Fibroblast of skin of left biceps (primary cell): ENCODE measurements around the gene PSMD5.
"Not testable (repeated sequence)": the region's sequence is repeated elsewhere in the genome, so short reads cannot be mapped to it uniquely, and the experiment has no call there.

Experiments used
- DNase-seq, 2 experiments: peaks; one replicate each; pipeline ENCODE4 v3.0.0-alpha.2; 2013; ENCODE audit warnings: low read depth in 2 of 2

Gene PSMD5

DNA sequence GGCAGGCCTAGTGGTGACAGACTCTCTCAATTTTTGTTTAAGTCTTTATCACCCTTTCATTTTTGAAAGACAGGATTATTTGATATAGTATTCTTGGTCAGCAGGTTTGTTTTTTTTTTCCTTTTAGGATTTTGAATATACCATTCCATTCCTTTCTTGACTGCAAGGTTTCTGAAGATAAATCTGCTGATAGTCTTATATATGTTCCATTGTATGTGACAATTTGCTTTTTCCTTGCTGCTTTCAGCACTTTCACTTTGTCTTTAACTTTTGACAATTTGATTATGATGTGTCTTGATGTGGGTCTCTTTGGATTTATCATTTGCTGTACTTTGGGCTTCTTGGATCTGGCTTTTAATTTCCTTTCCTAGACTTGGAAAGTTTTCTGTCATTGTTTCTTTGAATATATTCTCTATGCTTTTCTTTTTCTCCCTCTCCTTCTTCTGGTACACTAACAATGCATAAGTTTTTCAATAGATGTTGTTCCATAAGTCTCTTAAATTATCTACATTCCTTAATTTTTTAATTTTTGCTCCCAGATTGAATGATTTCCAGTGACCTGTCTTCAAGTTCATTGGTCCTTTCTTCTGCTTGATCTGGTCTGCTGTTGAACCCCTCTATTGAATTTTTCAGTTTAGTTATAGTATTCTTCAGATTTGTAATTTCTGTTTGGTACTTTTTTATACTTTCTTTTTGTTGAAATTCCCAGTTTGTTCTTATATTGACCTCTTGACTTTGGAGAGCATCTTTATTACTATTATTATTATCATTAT lies 34.9 kb downstream of the PSMD5 start:
- DNase-seq: no peak

DNA sequence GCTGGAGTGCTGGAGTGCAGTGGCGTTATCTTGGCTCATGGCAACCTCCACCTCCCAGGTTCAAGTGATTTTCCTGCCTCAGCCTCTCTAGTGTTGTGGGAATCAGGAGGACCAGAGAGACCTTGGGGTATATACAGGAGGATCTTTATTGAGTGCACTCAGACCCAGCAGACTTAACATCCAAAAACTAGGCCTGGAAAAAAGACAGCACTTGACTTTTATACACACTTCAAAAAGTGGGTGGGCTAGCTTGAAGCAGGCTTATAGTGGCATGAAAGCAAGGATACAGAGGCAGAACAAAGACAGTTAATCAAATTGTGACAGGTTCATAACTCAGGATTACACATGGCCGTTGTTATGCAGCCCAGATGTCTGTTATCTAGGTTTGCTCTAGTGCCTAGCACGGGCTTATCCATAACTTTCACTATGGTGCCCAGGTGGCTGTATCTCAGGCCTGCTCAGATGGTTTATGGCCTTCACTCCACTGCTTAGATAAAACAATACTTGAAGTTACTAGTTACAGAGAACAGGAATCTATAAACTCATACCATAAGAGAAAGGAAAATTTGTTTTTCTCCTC lies 37.8 kb downstream of the PSMD5 start:
- not testable (repeated sequence) for DNase-seq

DNA sequence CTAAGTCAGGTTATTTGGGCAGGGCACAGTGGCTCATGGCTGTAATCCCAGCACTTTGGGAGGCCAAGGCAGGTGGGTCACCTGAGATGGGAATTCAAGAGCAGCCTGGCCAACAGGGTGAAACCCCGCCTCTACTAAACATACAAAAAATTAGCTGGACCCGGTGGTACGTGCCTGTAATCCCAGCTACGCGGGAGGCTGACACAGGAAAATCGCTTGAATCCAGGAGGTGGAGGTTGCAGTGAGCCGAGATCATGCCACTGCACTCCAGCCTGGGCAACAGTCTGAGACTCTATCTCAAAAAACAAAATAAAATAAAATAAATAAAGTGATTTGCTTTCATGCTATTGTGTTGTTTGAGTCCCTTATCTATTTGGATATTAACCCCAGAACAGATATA lies 41.3 kb downstream of the PSMD5 start:
- DNase-seq: no peak

DNA sequence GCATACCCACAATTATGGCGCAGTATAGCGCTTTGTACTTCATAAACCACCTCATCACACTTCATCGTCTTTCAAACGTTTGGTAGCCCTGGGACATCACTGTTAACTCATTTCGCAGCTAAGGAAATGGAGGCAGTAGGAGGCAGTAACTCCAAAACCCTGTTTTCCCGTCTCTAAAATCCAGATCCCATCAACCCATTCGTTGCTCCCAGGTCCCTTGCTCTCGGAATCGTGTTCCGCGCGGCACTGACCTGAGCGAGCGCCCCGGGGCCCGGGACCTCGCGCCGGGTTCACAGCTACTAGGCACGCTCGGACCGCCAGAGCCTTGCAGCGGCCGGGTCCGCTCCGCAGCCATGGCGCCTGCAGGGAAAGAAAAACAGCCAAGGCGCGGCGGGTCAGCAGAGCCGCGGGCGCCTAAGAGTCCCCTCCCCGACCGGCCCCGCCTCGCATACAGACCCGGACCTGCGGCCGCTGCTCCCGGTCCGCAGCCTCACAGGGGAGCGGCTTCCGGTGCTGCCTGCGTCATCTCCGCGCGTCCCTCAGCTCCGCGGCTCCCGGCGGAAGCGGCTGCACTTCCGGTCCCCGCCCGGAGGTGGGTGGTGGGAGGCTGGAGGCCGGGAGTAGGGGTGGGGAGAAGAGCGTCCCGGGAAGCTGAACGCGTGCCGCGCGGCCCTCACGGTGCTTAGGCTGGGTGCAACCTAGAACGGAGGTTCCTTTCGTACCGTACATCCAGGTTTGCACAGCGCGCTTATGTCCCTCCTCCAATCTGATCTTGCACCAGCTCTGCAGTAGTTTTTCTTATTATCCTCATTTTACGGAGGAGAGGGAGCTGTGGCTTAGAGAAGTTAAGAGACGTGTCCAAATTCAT lies 49.6 kb downstream of the PSMD5 start, which contains the start of gene FBXW2:
Gene FBXW2, minus strand, starts transcription at position 519 of the 868 bp plus-strand sequence. CDS start 5,158 bp downstream, outside the sequence.
- peak; percentile 57 to 62 for DNase-seq

DNA sequence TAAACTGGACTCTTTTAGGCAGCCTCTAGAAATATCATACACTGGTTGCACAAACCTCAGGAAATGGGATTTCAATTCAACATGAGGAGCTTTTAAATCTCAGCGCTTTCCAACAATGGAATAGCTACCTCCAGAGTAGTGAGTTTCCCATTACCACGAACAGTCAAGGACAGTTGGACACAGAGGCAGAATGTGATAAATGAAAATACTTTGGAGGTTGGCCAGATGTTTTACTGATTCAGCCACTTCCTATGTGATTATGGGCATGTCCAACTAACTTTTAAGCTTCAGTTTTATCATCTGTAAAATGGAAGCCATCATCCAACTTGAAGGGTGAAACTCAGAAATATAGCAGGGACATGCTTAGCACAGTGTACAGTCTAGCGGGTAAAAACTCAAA lies 51.6 kb downstream of the PSMD5 start:
- DNase-seq: no peak

DNA sequence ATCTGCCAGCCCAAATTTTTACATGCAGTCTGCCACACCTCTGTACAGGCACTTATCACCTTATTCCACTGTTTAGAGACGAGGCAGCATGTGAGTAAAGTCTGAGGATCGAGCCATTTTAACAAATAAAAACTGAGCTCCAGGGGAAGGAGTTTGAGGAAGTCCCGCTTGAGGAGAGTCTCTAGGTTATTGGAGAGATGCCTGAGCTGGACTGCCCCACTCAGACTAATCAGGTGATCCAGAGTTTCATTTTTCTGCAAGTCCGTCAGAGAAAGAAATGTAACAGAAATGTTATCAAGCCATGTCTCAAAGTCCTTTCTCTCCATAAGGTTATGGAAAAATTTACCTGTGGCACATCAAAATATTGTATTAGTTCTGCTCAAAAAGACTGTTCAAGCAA lies 54.8 kb downstream of the PSMD5 start:
- no peak for DNase-seq

DNA sequence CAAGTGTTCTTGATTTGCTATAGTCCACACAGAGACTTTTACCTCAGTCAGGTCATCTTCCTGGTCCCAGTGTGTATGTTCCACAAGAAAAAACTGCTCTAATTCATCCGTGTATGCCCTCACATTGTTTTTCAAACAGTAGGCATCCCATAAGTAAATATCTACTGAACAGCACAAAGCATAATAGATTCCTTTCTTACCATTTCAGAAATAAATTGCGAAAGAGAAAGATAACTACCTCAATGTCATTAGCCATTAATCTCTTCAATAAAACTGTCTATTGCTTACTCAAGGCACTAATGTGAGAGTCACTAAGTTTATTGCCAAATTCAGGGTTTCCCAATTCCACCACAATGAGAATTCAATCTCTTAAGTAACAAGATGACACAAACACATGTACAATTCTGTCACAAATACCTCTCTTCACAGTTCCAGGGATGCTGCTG lies 59.1 kb downstream of the PSMD5 start:
- peak; percentile 10 to 19 for DNase-seq

DNA sequence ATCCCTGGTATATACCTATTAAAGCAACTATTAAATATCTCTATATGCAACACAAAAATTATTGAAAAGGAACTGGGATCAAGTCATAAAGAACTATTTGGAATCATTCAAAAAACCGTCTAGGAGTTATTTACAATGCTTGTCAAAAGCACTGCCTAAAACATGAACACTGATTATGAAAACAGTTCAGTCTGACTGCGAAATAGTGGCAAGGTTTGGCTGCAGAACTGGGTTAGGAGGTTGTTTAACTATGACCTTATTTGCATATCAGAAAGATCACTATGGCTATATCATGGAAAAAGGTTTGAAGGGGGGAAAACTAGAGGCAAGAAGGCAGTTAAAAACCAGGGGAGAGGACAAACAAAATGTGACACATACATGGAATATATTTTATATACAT lies 61.5 kb downstream of the PSMD5 start:
- no peak for DNase-seq

DNA sequence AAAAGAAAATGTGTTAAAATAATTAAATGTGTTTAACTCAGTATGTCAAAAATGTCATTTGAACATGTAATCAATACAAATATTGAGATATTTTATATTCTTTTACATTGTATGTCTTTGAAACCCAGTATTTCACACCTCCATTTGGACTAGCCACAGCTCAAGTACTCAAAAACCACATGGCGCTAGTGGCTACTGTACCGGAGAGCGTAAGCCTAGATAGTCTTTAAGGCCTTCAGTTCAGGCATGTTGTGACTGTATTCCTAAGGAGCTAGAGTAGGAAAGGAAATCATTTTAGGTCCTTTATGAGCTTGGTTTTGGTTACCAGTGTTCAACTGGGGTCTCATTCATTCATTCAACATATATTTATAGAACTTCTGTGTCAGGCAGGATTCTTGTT lies 62.4 kb downstream of the PSMD5 start:
- DNase-seq: no peak

DNA sequence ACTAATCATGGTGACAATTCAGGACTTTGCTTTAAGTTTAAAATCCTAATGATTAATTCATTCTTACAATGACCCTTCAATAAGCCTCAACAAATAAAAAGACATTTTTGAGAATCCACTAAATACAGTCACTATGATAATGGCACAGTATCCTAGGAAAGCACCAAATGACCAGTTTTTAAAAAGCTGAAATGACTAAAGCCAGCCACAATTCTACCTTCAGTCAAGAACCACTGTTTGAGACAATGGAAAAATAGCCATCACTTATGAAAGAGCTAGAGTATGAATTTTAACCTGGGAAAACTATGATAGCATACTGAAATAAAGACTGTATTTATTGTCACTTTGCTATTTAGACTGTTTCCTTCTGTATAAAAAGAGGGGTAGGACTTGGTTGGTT lies 63.5 kb downstream of the PSMD5 start:
- DNase-seq: no peak

DNA sequence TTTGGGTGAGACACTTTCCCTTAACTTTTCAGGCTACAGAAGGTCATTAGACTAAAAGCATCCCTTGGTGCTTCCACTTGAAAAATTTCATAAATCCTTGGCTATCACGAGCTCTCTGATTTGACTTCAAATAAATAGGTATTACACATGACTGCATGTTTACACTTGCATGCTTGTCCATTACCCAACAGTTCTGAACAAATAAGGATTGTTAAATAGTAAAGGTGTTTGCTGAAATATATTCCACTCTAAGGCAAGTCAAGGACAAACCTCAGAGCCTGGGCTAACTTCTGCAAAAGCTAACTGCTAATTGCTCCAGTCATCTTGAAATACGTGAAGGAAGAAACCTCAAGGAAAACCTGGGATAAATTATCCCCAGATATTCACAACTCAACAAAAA lies 64.0 kb downstream of the PSMD5 start:
- no peak for DNase-seq

DNA sequence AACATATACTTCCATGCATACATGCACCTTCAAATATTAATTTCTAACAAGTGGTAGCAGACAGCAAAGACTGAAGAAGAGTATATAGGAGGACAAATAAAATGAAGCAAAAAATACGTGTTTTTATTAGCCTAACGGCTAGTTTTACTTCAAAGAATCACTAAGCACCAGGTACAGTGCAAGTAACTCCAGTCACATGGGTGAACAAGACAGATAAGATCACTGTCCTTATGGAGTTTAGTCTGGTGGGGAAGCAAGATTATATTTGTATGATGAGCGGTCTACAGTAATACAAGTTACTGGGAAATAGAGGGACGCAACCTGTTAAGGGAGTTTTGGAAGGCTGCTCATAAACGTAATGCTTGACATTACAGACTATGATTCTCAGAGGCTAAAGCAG lies 65.5 kb downstream of the PSMD5 start:
- DNase-seq: no peak

DNA sequence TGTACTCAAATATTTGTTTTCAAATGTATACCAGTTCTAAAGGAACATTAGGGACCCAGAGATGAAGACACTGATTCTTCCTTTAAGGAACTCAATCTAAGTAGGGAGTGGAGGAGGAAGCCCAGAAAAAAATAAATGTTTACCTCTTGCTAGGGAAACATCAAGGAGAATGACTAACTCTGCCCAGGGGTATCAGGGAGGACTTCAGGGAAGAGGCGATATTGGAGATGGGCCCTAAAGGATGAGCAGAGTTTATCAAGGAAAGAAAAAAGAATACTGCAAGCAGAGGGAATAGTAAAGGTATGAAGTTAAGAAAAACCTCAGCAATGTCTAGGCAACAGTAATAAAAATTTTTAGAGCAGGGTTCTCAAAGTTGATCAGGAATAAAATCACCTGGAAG lies 65.9 kb downstream of the PSMD5 start:
- no peak for DNase-seq

DNA sequence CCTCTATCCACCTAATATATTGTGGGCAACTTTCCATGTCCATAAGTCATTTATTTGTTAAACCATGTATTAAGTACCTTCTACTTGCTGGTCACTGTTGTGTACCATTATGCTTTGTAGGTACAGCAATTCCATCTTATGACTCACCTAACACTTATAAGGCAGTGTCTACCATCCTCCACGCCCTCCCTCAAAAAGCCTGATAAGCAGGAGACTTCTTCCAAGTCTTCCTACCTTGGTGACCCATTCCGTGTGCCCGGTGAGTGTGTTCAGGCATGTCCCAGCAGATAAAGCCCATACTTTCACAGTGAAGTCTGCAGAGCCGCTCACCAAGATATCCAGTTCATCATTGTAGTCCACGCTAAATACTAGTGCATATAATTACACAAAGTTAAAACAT lies 66.9 kb downstream of the PSMD5 start:
- DNase-seq: no peak

DNA sequence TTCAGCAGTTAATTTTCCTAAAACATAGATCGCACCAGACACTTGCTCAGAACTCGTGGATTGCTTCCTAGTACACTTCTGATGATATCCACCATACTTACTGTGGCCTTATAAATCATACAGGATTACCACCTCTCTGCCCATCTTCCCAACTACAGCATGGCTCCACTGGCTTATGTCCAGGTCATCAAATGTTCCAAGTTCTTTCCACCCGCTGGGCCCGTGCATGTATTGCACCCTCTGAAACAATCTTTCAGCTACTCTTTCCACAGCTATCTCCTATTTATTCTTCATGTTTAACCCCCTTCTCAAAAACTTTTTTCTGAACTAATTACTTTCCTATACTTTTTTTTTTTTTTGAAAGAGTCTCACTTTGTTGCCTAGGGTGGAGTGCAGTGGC lies 68.0 kb downstream of the PSMD5 start:
- no peak for DNase-seq

DNA sequence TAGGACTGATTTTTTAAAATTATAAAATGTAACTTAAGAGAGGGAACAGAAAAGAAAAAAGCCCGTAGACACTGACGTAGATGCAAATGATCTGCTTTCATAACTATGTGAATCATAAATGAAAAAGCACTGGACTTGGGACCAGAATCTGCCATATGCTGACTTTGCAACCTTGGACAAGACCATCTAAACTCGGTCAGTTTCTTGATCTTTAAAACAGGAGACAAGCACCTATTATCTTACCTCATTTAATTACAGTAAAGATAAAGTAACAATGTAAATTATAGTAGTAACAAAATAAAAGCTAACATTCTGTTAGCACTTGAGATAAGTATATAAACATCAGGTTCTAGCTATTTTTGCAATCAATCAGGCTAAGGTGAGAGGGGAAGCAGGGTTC lies 69.5 kb downstream of the PSMD5 start:
- DNase-seq: no peak

DNA sequence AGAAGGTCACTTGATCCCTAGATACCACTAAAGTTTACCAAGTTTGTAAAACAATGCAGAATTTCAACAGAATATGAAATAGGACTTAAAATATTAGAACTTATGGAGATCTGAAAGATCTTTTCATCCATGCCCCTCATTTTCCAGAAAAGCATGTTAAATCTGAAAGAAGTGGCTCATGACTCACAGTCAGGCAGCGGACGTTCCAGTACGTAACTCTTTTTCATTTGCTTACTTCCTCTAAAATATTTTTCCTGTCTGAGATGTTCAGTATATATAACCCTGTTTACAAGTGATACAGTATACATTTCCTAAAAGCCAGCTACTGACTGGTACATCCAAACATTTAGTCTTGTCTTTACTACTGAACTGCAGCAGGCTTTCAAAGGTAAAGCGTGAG lies 71.8 kb downstream of the PSMD5 start:
- DNase-seq: no peak

DNA sequence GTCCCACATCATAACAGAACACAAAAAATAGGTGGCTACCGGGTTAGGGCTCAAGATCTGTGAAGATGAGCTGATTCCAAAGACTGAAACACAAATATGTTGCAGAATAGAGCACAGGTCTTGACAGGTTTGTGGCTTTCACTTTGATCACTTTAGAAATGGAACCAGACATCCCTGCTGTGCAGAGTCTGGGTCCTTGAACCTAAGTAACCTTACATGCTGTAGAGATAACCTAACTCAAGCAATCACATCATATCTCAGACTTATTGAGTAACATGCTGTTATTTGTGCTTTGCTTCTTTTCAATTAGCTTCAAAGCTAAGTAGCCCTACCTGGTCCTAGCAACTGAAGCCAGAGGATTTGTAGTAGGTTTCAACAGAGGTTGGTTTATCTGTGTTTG lies 73.8 kb downstream of the PSMD5 start:
- DNase-seq: no peak

DNA sequence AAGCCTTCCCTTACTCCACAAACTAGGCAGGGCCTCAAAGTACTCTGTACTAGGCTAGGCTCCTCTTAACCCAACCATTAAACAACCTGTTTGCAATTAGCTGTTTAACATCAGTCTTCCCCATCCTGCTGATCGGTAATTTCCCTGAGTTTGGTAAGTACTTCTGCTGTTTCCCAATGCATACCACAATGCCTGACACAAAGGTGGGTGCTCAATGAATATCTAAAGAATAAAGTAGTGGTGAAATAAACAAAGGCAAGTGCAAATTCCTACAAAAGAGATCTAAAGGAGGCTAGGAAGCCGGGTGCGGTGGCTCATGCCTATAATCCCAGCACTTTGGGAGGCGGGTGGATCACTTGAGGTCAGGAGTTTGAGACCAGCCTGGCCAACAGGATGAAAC lies 74.5 kb downstream of the PSMD5 start:
- no peak for DNase-seq

DNA sequence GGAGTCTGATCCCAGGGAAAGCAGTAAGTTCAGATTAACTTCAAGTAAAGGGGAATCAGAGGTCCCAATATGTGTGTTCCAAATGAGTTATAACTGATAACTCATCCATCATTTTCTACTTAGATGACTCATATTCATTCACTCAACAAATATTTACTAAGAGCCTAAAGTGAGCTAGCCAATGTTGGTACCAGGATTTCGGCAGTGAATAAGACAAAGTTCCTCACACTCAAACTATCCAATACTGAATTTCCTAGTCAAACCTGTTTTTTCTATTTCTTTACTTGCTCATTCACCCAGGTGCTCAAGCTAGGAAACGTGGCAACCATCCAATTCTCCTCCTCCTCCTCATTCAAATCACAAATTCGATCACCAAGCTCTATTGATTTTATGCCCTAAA lies 75.3 kb downstream of the PSMD5 start:
- no peak for DNase-seq
